ENCODE measurements around the gene RLN3. TPM values are rescaled to one million over a fixed set of nuclear protein-coding genes. Genes with fewer than 3 reads are reported as not detected.

The RLN3 gene
- total and polyA plus RNA-seq, 9 of the 15 experiments (the other 6 are each of a cell fraction or from before 2014, with no cell fraction given), result 0.31 to 1.2 (median 0.71) TPM; not detected in 6

DNA sequence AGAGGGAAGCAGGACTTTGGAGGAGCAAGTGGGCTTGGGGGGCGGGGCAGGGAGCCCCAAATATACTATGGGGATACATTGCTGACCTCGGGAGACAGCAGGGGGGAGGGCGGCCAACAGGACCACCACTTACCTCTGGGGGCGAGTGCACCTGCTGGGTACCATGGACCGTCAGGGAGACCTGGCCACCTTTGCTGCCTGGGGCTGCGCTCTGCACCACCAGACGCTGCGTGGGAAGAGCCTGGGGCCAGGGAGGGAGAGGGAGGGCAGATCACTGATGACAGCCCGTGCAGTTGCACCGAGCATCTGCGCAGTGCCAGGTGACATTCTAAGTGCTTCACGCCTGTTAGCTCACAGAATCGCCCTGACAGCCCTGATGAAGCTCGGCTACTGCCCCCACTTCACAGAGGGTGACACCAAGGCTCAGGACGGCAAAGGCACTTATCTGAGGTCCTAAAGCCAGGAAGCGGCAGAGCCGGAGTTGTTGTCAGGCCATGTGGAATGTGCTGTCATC is 45.9 kb upstream of the RLN3 start:
- H3K4me2 ChIP-seq (ENCODE audit: insufficient read depth, low read length), result no peak overlapping the region
- intact Hi-C loops (cut with micrococcal nuclease), result no loop called here
- no peaks in the 10 kb centered on the region for H3K79me2 ChIP-seq (ENCODE audit: control insufficient read depth, insufficient read depth, low read length)
- no peak for TF ChIP-seq RBM14 (IDR thresholded peaks at IDR 0.05; ENCODE audit: borderline replicate concordance, insufficient read depth, low read depth, low read length)
- TF ChIP-seq TCF3 (CRISPR knock-in tag; IDR thresholded peaks at IDR 0.05), result no peak
- no peak for TF ChIP-seq NR3C1 (CRISPR knock-in tag; IDR thresholded peaks at IDR 0.05)
- TF ChIP-seq, protein P1, sequence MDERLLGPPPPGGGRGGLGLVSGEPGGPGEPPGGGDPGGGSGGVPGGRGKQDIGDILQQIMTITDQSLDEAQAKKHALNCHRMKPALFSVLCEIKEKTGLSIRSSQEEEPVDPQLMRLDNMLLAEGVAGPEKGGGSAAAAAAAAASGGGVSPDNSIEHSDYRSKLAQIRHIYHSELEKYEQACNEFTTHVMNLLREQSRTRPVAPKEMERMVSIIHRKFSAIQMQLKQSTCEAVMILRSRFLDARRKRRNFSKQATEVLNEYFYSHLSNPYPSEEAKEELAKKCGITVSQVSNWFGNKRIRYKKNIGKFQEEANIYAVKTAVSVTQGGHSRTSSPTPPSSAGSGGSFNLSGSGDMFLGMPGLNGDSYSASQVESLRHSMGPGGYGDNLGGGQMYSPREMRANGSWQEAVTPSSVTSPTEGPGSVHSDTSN (CRISPR knock-in tag; IDR thresholded peaks at IDR 0.05; ENCODE audit: low read depth), result no peak
- TF ChIP-seq, protein P1 (tag; conservative IDR thresholded peaks at IDR 0.05; ENCODE audit: low read depth), result no peak
- TF ChIP-seq ZNF551 (CRISPR knock-in tag; IDR thresholded peaks at IDR 0.05), result no peak
- no peak for TF ChIP-seq MAFF (IDR thresholded peaks at IDR 0.05; ENCODE audit: low read length)
- TF ChIP-seq, protein P2, sequence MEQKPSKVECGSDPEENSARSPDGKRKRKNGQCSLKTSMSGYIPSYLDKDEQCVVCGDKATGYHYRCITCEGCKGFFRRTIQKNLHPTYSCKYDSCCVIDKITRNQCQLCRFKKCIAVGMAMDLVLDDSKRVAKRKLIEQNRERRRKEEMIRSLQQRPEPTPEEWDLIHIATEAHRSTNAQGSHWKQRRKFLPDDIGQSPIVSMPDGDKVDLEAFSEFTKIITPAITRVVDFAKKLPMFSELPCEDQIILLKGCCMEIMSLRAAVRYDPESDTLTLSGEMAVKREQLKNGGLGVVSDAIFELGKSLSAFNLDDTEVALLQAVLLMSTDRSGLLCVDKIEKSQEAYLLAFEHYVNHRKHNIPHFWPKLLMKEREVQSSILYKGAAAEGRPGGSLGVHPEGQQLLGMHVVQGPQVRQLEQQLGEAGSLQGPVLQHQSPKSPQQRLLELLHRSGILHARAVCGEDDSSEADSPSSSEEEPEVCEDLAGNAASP (IDR thresholded peaks at IDR 0.05), result no peak
- TF ChIP-seq MTA3 (IDR thresholded peaks at IDR 0.05; ENCODE audit: borderline replicate concordance), result no peak
- TF ChIP-seq PTRF (tag; IDR thresholded peaks at IDR 0.05), result no peak
- ChIA-PET CTCF (ENCODE audit: low intra/inter-chr PET ratio) (no interaction called here), POLR2A (no interaction called here)
- H4K20me1 ChIP-seq (replicated peaks; ENCODE audit: control insufficient read depth, insufficient read depth, low read length), result no peaks in the 10 kb centered on the region
- in situ Hi-C loops (cut with MboI), result no loop called here
- peaks cover 0 to 74% of the 10 kb centered on the region in 2 experiments; a peak in 2 of 5 replicates for H3K4me1 ChIP-seq (replicated peaks in 1 of 2; ENCODE audit: control insufficient read depth in 2 of 2, insufficient read depth in 2 of 2, low read length in 2 of 2)
- H3K36me3 ChIP-seq (ENCODE audit: control insufficient read depth, insufficient read depth, low read length), result peaks cover 32% of the 10 kb centered on the region; the same call in 1 of the 3 replicates
- BruUV-seq (replicated peaks), result no TSS peak
- ATAC-seq (no peak), DNase-seq (ENCODE audit: extremely low read depth in 1 of 4, low spot score in 3 of 4) (no peak), FAIRE-seq (no peak)
- no peaks in the 10 kb centered on the region for H3K9me3 ChIP-seq (replicated peaks; ENCODE audit: control insufficient read depth, insufficient read depth, low read depth, low read length)
- peaks cover 3% of the 10 kb centered on the region for H3K9me1 ChIP-seq (ENCODE audit: control insufficient read depth, insufficient read depth, low read length)
- H3K27me3 ChIP-seq (ENCODE audit: control insufficient read depth in 2 of 2, insufficient read depth in 2 of 2, low read length in 2 of 2), result no peaks in the 10 kb centered on the region
- H3K4me3 ChIP-seq, result no peak overlapping the region
- WGBS (ENCODE audit: insufficient coverage, low coverage, missing lambda C conversion rate), result 97% methylated on average over 13 of the region's 17 CpGs
- H3K9ac ChIP-seq (ENCODE audit: insufficient read depth in 1 of 2, low read depth in 2 of 2, low read length in 2 of 2), result peak overlapping the region in 1 of 2 experiments; percentile 68; a peak in 2 of 4 replicates
- no peak overlapping the region for H3K27ac ChIP-seq (ENCODE audit: extremely low read depth, low read depth, low read length)
- H2AFZ ChIP-seq (ENCODE audit: low read depth, low read length), result no peak overlapping the region

Measured in K562 (cell line).